Measurements from ENCODE around the gene KCNJ18. TPM values are rescaled to one million over a fixed set of nuclear protein-coding genes. Genes with fewer than 3 reads are reported as not detected.
"Not testable (repeated sequence)": the region's sequence is repeated elsewhere in the genome, so short reads cannot be mapped to it uniquely, and the experiment has no call there.

The KCNJ18 gene
- total RNA-seq, 1 experiment from 2014 or later = not detected

GRCh38 chr17:21671871-21672270 is 20.5 kb upstream of the KCNJ18 start:
- H3K4me3 Mint-ChIP-seq (ENCODE audit: unreplicated experiment); BruUV-seq (replicated peaks); H3K9me3 Mint-ChIP-seq (ENCODE audit: unreplicated experiment); H3K4me1 Mint-ChIP-seq (ENCODE audit: low read depth, unreplicated experiment); DNase-seq; H3K9me3 ChIP-seq; H3K4me1 ChIP-seq; H3K27ac Mint-ChIP-seq (ENCODE audit: unreplicated experiment); H3K4me3 ChIP-seq (ENCODE audit: low read depth, low read length); CTCF ChIA-PET; intact Hi-C loops (cut with micrococcal nuclease; ENCODE audit: unreplicated experiment); H3K27me3 ChIP-seq (replicated peaks; ENCODE audit: control insufficient read depth, insufficient read depth, low read length); POLR2A ChIA-PET; H3K36me3 ChIP-seq (ENCODE audit: control insufficient read depth, insufficient read depth, low read length); H3K36me3 Mint-ChIP-seq (ENCODE audit: insufficient read depth, unreplicated experiment): not testable (repeated sequence)
- peaks cover 16% of the 10 kb centered on the region for H3K27me3 Mint-ChIP-seq (ENCODE audit: insufficient read depth, unreplicated experiment)

- H3K4me1 Mint-ChIP-seq (ENCODE audit: low read depth, unreplicated experiment); H3K27ac Mint-ChIP-seq (ENCODE audit: unreplicated experiment); H3K4me3 Mint-ChIP-seq (ENCODE audit: unreplicated experiment); BruUV-seq (replicated peaks); H3K4me3 ChIP-seq (ENCODE audit: low read depth, low read length); H3K36me3 Mint-ChIP-seq (ENCODE audit: insufficient read depth, unreplicated experiment); H3K9me3 ChIP-seq; H3K27me3 ChIP-seq (replicated peaks; ENCODE audit: control insufficient read depth, insufficient read depth, low read length); intact Hi-C loops (cut with micrococcal nuclease; ENCODE audit: unreplicated experiment); CTCF ChIA-PET; DNase-seq; H3K36me3 ChIP-seq (ENCODE audit: control insufficient read depth, insufficient read depth, low read length); H3K9me3 Mint-ChIP-seq (ENCODE audit: unreplicated experiment); POLR2A ChIA-PET; H3K4me1 ChIP-seq: not testable (repeated sequence)
- peaks cover 23% of the 10 kb centered on the region for H3K27me3 Mint-ChIP-seq (ENCODE audit: insufficient read depth, unreplicated experiment)
These were observed 18.7 kb upstream of the KCNJ18 start for GRCh38 chr17:21673451-21674241.

GRCh38 chr17:21674242-21674731 is 18.0 kb upstream of the KCNJ18 start:
- no peaks in the 10 kb centered on the region for H3K9me3 ChIP-seq
- POLR2A ChIA-PET = no interaction called here
- no peaks in the 10 kb centered on the region for H3K9me3 Mint-ChIP-seq (ENCODE audit: unreplicated experiment)
- peak in 1 of 2 experiments; percentile 37 for DNase-seq
- CTCF ChIA-PET = no interaction called here
- H3K27ac Mint-ChIP-seq (ENCODE audit: unreplicated experiment) = no peak overlapping the region
- no peak overlapping the region for H3K4me3 ChIP-seq (ENCODE audit: low read depth, low read length)
- TF ChIP-seq CTCF (IDR thresholded peaks at IDR 0.05; ENCODE audit: insufficient read depth in 1 of 2, low read depth in 1 of 2, low read length in 1 of 2, severe bottlenecking in 1 of 2, unreplicated experiment in 1 of 2) = no peak
- H3K36me3 ChIP-seq (ENCODE audit: control insufficient read depth, insufficient read depth, low read length) = no peaks in the 10 kb centered on the region
- no peaks in the 10 kb centered on the region for H3K4me1 ChIP-seq
- intact Hi-C loops (cut with micrococcal nuclease; ENCODE audit: unreplicated experiment) = no loop called here
- BruUV-seq (replicated peaks) = no TSS peak
- H3K27me3 ChIP-seq (replicated peaks; ENCODE audit: control insufficient read depth, insufficient read depth, low read length) = no peaks in the 10 kb centered on the region
- no peaks in the 10 kb centered on the region for H3K36me3 Mint-ChIP-seq (ENCODE audit: insufficient read depth, unreplicated experiment)
- no peak overlapping the region for H3K4me3 Mint-ChIP-seq (ENCODE audit: unreplicated experiment)
- peaks cover 26% of the 10 kb centered on the region for H3K27me3 Mint-ChIP-seq (ENCODE audit: insufficient read depth, unreplicated experiment)
- H3K4me1 Mint-ChIP-seq (ENCODE audit: low read depth, unreplicated experiment) = no peaks in the 10 kb centered on the region

- H3K4me3 ChIP-seq (ENCODE audit: low read depth, low read length); H3K9me3 Mint-ChIP-seq (ENCODE audit: unreplicated experiment); intact Hi-C loops (cut with micrococcal nuclease; ENCODE audit: unreplicated experiment); H3K4me1 Mint-ChIP-seq (ENCODE audit: low read depth, unreplicated experiment); BruUV-seq (replicated peaks); H3K36me3 Mint-ChIP-seq (ENCODE audit: insufficient read depth, unreplicated experiment); CTCF ChIA-PET; H3K9me3 ChIP-seq; POLR2A ChIA-PET; H3K36me3 ChIP-seq (ENCODE audit: control insufficient read depth, insufficient read depth, low read length); H3K4me1 ChIP-seq; H3K4me3 Mint-ChIP-seq (ENCODE audit: unreplicated experiment); DNase-seq; H3K27me3 ChIP-seq (replicated peaks; ENCODE audit: control insufficient read depth, insufficient read depth, low read length); H3K27ac Mint-ChIP-seq (ENCODE audit: unreplicated experiment): not testable (repeated sequence)
- H3K27me3 Mint-ChIP-seq (ENCODE audit: insufficient read depth, unreplicated experiment) = peaks cover 29% of the 10 kb centered on the region
These were observed 17.2 kb upstream of the KCNJ18 start for GRCh38 chr17:21674891-21675738.

GRCh38 chr17:21675739-21676130 is 16.6 kb upstream of the KCNJ18 start:
- H3K9me3 ChIP-seq = not testable (repeated sequence)

More at GRCh38 chr17:21675739-21676130, 16.6 kb upstream of the KCNJ18 start:
- H3K27ac Mint-ChIP-seq (ENCODE audit: unreplicated experiment); H3K9me3 Mint-ChIP-seq (ENCODE audit: unreplicated experiment); H3K4me1 Mint-ChIP-seq (ENCODE audit: low read depth, unreplicated experiment); H3K27me3 ChIP-seq (replicated peaks; ENCODE audit: control insufficient read depth, insufficient read depth, low read length); DNase-seq; CTCF ChIA-PET; H3K4me3 Mint-ChIP-seq (ENCODE audit: unreplicated experiment); H3K4me3 ChIP-seq (ENCODE audit: low read depth, low read length); BruUV-seq (replicated peaks); H3K36me3 ChIP-seq (ENCODE audit: control insufficient read depth, insufficient read depth, low read length); H3K36me3 Mint-ChIP-seq (ENCODE audit: insufficient read depth, unreplicated experiment); POLR2A ChIA-PET; H3K4me1 ChIP-seq; intact Hi-C loops (cut with micrococcal nuclease; ENCODE audit: unreplicated experiment): not testable (repeated sequence)
- peaks cover 29% of the 10 kb centered on the region for H3K27me3 Mint-ChIP-seq (ENCODE audit: insufficient read depth, unreplicated experiment)
